Parathyroid adenoma (tissue), 2 donors: ENCODE measurements around the gene MRGPRD.

ENCODE experiments used
- H2AFZ ChIP-seq: fragments of 300-600 bp; sonication (generic); one replicate; pipeline ENCODE4 v1.7.0; 2017; ENCODE audit warnings: antibody characterized with exemption, mild to moderate bottlenecking
- H3K27ac ChIP-seq: fragments of 300-600 bp; sonication (generic); one replicate; pipeline ENCODE4 v1.7.0; 2017
- H3K27me3 ChIP-seq: fragments of 300-600 bp; sonication (generic); one replicate; pipeline ENCODE4 v1.7.0; 2017; ENCODE audit warnings: low read length; ENCODE audit not compliant: control insufficient read depth, insufficient read depth
- H3K36me3 ChIP-seq: fragments of 300-600 bp; sonication (generic); one replicate; pipeline ENCODE4 v1.7.0; 2017; ENCODE audit warnings: low read length; ENCODE audit not compliant: control insufficient read depth, insufficient read depth
- H3K4me1 ChIP-seq: fragments of 300-600 bp; sonication (generic); one replicate; pipeline ENCODE4 v1.7.0; 2017; ENCODE audit warnings: control low read depth
- H3K4me2 ChIP-seq: fragments of 300-600 bp; sonication (generic); one replicate; pipeline ENCODE4 v1.7.0; 2017; ENCODE audit warnings: low read length
- H3K4me3 ChIP-seq: fragments of 300-600 bp; sonication (generic); one replicate; pipeline ENCODE4 v1.7.0; 2017; ENCODE audit warnings: low read depth, low read length
- H3K79me2 ChIP-seq: fragments of 300-600 bp; sonication (generic); one replicate; pipeline ENCODE4 v1.7.0; 2017; ENCODE audit warnings: control low read depth
- H3K9ac ChIP-seq: fragments of 300-600 bp; sonication (generic); one replicate; pipeline ENCODE4 v1.7.0; 2017; ENCODE audit warnings: mild to moderate bottlenecking
- H3K9me3 ChIP-seq: fragments of 300-600 bp; sonication (generic); one replicate; pipeline ENCODE4 v1.7.0; 2017; ENCODE audit warnings: low read length; ENCODE audit not compliant: control insufficient read depth
- CTCF ChIP-seq: fragments of 300-600 bp; sonication (generic); IDR thresholded peaks from one replicate; pipeline ENCODE4 v1.7.0; 2017; ENCODE audit warnings: antibody characterized with exemption, mild to moderate bottlenecking
- donor health status: primary hyperparathyroidism.

The MRGPRD gene

GRCh38 chr11:69006816-69007215 lies 26.0 kb upstream of the MRGPRD start:
- Histone ChIP-seq H3K27ac (no peak overlapping the region), H3K79me2 (no peaks in the 10 kb centered on the region)
- TF ChIP-seq CTCF = no peak

GRCh38 chr11:69005631-69006368 lies 25.0 kb upstream of the MRGPRD start:
- H3K9me3 ChIP-seq = no peaks in the 10 kb centered on the region
- no peak for TF ChIP-seq CTCF
- H3K4me2 ChIP-seq = no peak overlapping the region
- no peaks in the 10 kb centered on the region for H3K4me1 ChIP-seq
- H3K27ac ChIP-seq = no peak overlapping the region
- no peak overlapping the region for H2AFZ ChIP-seq
- no peaks in the 10 kb centered on the region for H3K36me3 ChIP-seq
- H3K4me3 ChIP-seq = no peak overlapping the region
- H3K9ac ChIP-seq = no peak overlapping the region
- H3K79me2 ChIP-seq = no peaks in the 10 kb centered on the region
- no peaks in the 10 kb centered on the region for H3K27me3 ChIP-seq

More at GRCh38 chr11:69006816-69007215, 26.0 kb upstream of the MRGPRD start:
- Histone ChIP-seq H3K4me1 (no peaks in the 10 kb centered on the region), H3K9me3 (no peaks in the 10 kb centered on the region), H3K4me2 (no peak overlapping the region), H3K27me3 (no peaks in the 10 kb centered on the region), H3K9ac (no peak overlapping the region), H3K36me3 (no peaks in the 10 kb centered on the region), H3K4me3 (no peak overlapping the region), H2AFZ (no peak overlapping the region)

GRCh38 chr11:69005183-69005630 lies 24.4 kb upstream of the MRGPRD start:
- no peaks in the 10 kb centered on the region for H3K27me3 ChIP-seq
- no peaks in the 10 kb centered on the region for H3K4me1 ChIP-seq
- H3K36me3 ChIP-seq = no peaks in the 10 kb centered on the region
- H3K79me2 ChIP-seq = no peaks in the 10 kb centered on the region
- H3K9ac ChIP-seq = no peak overlapping the region
- H3K4me2 ChIP-seq = no peak overlapping the region
- no peak overlapping the region for H2AFZ ChIP-seq
- no peak for TF ChIP-seq CTCF
- H3K4me3 ChIP-seq = no peak overlapping the region
- H3K27ac ChIP-seq = no peak overlapping the region
- H3K9me3 ChIP-seq = no peaks in the 10 kb centered on the region

GRCh38 chr11:69004411-69005182 lies 23.8 kb upstream of the MRGPRD start:
- TF ChIP-seq CTCF = no peak
- H3K4me2 ChIP-seq = no peak overlapping the region
- H3K36me3 ChIP-seq = no peaks in the 10 kb centered on the region
- no peak overlapping the region for H2AFZ ChIP-seq
- H3K4me3 ChIP-seq = no peak overlapping the region
- no peak overlapping the region for H3K9ac ChIP-seq
- H3K9me3 ChIP-seq = no peaks in the 10 kb centered on the region
- no peaks in the 10 kb centered on the region for H3K4me1 ChIP-seq
- H3K79me2 ChIP-seq = no peaks in the 10 kb centered on the region
- H3K27ac ChIP-seq = no peak overlapping the region
- no peaks in the 10 kb centered on the region for H3K27me3 ChIP-seq
